ENCODE measurements around the gene PLXNA4.

- TF ChIP-seq CTCF (tag by site-specific recombination; IDR thresholded peaks at IDR 0.05) (no peak), REST (tag by site-specific recombination; IDR thresholded peaks at IDR 0.05) (no peak), GLI4 (tag by site-specific recombination; IDR thresholded peaks at IDR 0.05) (no peak), ZSCAN5A (tag by site-specific recombination; IDR thresholded peaks at IDR 0.05) (no peak), ZBTB1 (tag by site-specific recombination; IDR thresholded peaks at IDR 0.05) (no peak), ZNF555 (tag by site-specific recombination; conservative IDR thresholded peaks at IDR 0.05) (no peak), AEBP2 (tag by site-specific recombination; IDR thresholded peaks at IDR 0.05; ENCODE audit: borderline replicate concordance) (no peak), ZNF274 (IDR thresholded peaks at IDR 0.05; ENCODE audit: low read length) (no peak), ZNF274 (tag by site-specific recombination; IDR thresholded peaks at IDR 0.05; ENCODE audit: borderline replicate concordance) (no peak), SP3 (tag by site-specific recombination; IDR thresholded peaks at IDR 0.05) (no peak), TSHZ1 (tag by site-specific recombination; IDR thresholded peaks at IDR 0.05; ENCODE audit: borderline replicate concordance) (no peak)
Observed at GRCh38 chr7:132112106-132112505, 464.2 kb downstream of the PLXNA4 start.

Data from HEK293 (cell line).